ENCODE results near the gene CDK14.

CDK14 gene

GRCh38 chr7:91082852-91083495 lies 486.9 kb downstream of the CDK14 start:
- in situ Hi-C loops (cut with MboI; ENCODE audit: low sequenced_read_pairs), result loop anchor here (25.0 kb wide), 1 partner anchor 554 kb away; no protein-coding TSS in a partner anchor

GRCh38 chr7:91083855-91084644 lies 487.9 kb downstream of the CDK14 start:
- in situ Hi-C loops (cut with MboI; ENCODE audit: low sequenced_read_pairs), result loop anchor here (25.0 kb wide), 1 partner anchor 553 kb away; no protein-coding TSS in a partner anchor

GRCh38 chr7:91085175-91085574 lies 489.1 kb downstream of the CDK14 start:
- in situ Hi-C loops (cut with MboI; ENCODE audit: low sequenced_read_pairs), result loop anchor here (25.0 kb wide), 1 partner anchor 552 kb away; no protein-coding TSS in a partner anchor

DNA sequence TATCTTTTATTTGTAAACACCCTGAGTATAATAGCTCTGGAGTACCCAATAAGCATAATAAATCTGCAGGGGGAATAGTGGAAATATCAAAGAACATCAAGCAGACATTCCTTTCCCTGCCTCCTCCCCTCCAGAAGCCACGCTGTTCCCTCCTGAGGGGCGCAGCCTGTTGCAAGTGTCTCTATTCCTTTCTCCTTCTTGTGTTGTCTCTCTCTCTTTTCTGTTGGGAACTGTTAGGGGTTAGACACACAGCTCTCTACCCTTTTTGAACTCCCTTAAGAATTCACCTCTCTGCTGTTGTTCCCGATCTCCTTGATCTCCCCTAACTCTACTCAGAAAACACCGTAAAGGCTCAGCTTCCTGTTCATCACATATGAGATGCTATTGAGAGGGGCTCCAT lies 490.1 kb downstream of the CDK14 start:
- in situ Hi-C loops (cut with MboI; ENCODE audit: low sequenced_read_pairs), result loop anchor here (25.0 kb wide), 1 partner anchor 551 kb away; no protein-coding TSS in a partner anchor

- in situ Hi-C loops (cut with MboI; ENCODE audit: low sequenced_read_pairs), result loop anchor here (25.0 kb wide), 1 partner anchor 549 kb away; no protein-coding TSS in a partner anchor
Measured at GRCh38 chr7:91088156-91088555, 492.0 kb downstream of the CDK14 start.

- in situ Hi-C loops (cut with MboI; ENCODE audit: low sequenced_read_pairs), result loop anchor here (25.0 kb wide), 1 partner anchor 549 kb away; no protein-coding TSS in a partner anchor
Measured at GRCh38 chr7:91088691-91089090, 492.6 kb downstream of the CDK14 start.

GRCh38 chr7:91089382-91089963 lies 493.4 kb downstream of the CDK14 start:
- in situ Hi-C loops (cut with MboI; ENCODE audit: low sequenced_read_pairs), result loop anchor here (25.0 kb wide), 1 partner anchor 548 kb away; no protein-coding TSS in a partner anchor

- in situ Hi-C loops (cut with MboI; ENCODE audit: low sequenced_read_pairs), result loop anchor here (25.0 kb wide), 1 partner anchor 547 kb away; no protein-coding TSS in a partner anchor
Measured at GRCh38 chr7:91090684-91091083, 494.6 kb downstream of the CDK14 start.

GRCh38 chr7:91091631-91092030 lies 495.5 kb downstream of the CDK14 start:
- in situ Hi-C loops (cut with MboI; ENCODE audit: low sequenced_read_pairs), result loop anchor here (25.0 kb wide), 1 partner anchor 546 kb away; no protein-coding TSS in a partner anchor

DNA sequence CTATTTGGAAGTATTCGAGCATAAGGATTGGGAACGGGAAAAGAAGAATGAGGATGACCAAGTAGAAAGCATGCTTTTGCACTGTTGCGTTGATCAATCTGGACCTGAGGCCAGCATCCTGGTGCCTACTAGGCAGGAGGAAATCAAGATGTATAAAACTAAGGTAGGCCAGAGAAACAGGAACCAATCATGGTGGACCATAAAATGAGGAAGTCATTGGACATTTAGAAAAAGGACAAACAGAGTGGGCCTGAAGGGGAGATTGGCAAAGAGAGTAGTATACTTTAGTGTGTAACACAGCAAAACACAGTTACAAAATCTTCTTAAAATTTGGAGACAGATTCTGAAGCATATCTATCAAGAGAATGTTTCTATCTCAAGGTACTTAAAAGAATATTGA lies 497.1 kb downstream of the CDK14 start:
- in situ Hi-C loops (cut with MboI; ENCODE audit: low sequenced_read_pairs), result loop anchor here (25.0 kb wide), 1 partner anchor 544 kb away; no protein-coding TSS in a partner anchor

GRCh38 chr7:91098566-91098965 lies 502.4 kb downstream of the CDK14 start:
- in situ Hi-C loops (cut with MboI; ENCODE audit: low sequenced_read_pairs), result loop anchor here (25.0 kb wide), 1 partner anchor 539 kb away; no protein-coding TSS in a partner anchor

- in situ Hi-C loops (cut with MboI; ENCODE audit: low sequenced_read_pairs), result no loop called here
Measured at GRCh38 chr7:91103363-91103762, 507.2 kb downstream of the CDK14 start.

DNA sequence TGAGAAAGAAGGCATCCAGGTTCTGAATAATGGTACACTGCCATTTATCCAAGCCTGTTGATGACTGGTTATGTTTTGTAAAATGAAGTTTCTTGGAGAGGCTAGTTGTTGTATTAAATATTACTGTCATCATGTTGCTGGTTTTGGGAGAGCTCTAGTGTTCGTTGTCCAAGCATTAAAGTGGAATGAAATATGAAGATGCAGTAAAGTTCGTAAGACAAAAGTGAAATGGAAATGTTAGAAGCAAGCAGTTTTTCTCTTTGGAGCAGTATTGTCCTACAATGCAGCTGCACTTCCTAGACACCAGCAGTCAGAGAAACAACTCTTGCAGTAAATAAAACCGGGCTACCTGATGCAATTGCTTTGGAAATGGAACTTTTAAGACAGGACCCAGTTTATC lies 511.3 kb downstream of the CDK14 start:
- in situ Hi-C loops (cut with MboI; ENCODE audit: low sequenced_read_pairs), result no loop called here

- in situ Hi-C loops (cut with MboI; ENCODE audit: low sequenced_read_pairs), result no loop called here
Measured at GRCh38 chr7:91109200-91109599, 513.1 kb downstream of the CDK14 start.

GRCh38 chr7:91112902-91113341 lies 516.8 kb downstream of the CDK14 start:
- in situ Hi-C loops (cut with MboI; ENCODE audit: low sequenced_read_pairs), result no loop called here

DNA sequence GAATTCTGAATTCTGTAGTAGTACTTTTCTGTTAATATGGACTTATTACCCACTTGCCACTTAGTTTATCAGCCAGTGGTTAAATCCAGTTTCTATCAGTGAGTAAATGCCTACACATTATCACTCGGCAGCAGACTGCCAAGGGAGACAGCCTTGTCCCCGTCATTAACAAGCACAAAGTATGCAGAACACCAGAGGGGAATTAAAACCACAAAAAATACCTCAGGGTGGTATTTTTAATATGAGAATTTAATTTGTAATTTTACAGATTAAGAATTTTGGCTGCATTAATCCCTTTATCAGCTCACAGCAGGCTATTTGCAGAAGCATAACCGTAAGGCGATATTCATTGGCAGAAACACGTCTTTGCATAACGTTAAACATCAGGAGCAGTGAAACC lies 518.1 kb downstream of the CDK14 start:
- in situ Hi-C loops (cut with MboI; ENCODE audit: low sequenced_read_pairs), result no loop called here

GRCh38 chr7:91126762-91127161 lies 530.6 kb downstream of the CDK14 start:
- in situ Hi-C loops (cut with MboI; ENCODE audit: low sequenced_read_pairs), result no loop called here

- in situ Hi-C loops (cut with MboI; ENCODE audit: low sequenced_read_pairs), result no loop called here
Measured at GRCh38 chr7:91127325-91127724, 531.2 kb downstream of the CDK14 start.

DNA sequence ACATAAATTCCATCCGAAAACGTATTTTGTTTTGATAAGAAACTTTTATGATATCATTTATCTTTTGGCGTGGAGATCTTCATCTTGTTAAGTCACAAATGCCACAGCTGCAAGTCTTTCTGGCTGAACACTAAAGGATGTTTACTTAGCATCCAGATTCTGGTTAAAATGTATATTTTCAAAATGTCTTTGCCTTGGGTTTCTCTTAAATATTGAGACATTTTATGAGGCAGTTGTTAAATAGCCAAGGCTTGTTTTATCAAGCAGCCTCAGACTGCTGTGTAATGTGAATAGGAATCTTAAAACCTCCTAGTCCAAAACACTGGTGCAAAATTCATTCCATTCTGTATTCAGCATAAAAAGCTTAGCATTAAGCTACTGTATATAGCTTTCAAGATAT lies 531.8 kb downstream of the CDK14 start:
- in situ Hi-C loops (cut with MboI; ENCODE audit: low sequenced_read_pairs), result no loop called here

DNA sequence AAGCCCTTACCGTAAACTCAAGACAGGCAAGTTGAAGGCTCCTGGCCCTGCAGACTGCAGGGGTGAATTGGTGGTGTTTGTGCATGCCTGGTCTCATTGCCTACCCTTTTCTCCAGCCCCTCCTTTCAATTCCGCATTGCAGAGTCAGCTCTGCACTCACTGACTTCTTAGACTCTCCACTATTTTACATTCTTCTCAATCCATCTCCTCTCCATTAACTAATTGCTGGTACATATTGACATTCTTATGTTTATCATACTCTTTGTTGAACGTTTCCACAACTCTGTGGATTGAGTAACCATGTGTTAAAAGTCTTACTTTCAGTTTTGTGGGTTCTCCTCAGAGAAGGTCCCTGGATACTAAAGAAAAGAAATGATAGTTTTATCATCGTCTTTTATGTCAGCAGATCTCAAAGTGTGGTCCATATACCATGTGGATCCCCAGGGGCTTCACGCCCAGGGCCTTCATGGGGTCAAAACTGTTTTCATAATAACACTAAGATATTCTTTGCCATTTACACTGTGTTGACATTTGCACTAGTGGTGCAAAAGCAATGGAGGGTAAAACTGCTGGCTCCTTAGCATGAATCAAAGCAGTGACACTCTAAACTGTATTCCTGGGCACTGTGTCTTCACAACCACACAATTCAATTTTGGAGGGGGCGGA lies 532.7 kb downstream of the CDK14 start:
- in situ Hi-C loops (cut with MboI; ENCODE audit: low sequenced_read_pairs), result no loop called here

GRCh38 chr7:91135300-91135699 lies 539.2 kb downstream of the CDK14 start:
- in situ Hi-C loops (cut with MboI; ENCODE audit: low sequenced_read_pairs), result no loop called here
